Panc1 (cell line): ENCODE results near the gene PPM1N. TPM values are rescaled to one million over a fixed set of nuclear protein-coding genes. Genes with fewer than 3 reads are reported as not detected.

Experiments used
- ATAC-seq: fragments of 200-7000 bp; cut with Tn5 transposase; 2 replicates; pipeline ENCODE4 v1.9.1; 2020; ENCODE audit warnings: mild to moderate bottlenecking, moderate library complexity
- BruUV-seq: library from RNA; stranded (reverse); fragments of 400-500 nt; replicated peaks from 2 replicates; lab custom pipeline; 2021; lab: Mats Ljungman, UMichigan
- CTCF ChIA-PET: fragments of 300-600 bp; sonication (Branson Sonifier 250); formaldehyde crosslinking; loops from one replicate; lab custom pipeline; 2022; ENCODE audit warnings: antibody characterized with exemption; lab: Charles Lee
- POLR2A ChIA-PET: fragments of 300-600 bp; sonication (Branson Sonifier 250); formaldehyde crosslinking; loops from one replicate; lab custom pipeline; 2022; ENCODE audit warnings: antibody characterized with exemption; lab: Charles Lee
- DNase-seq: peaks from one replicate; pipeline ENCODE4 v3.0.0-alpha.2; 2010; ENCODE audit warnings: low read depth, low spot score
- H3K27ac ChIP-seq: 2 replicates; pipeline ENCODE4 v1.5.1; 2011; ENCODE audit warnings: mild to moderate bottlenecking, low read length, inconsistent platforms
- H3K27me3 ChIP-seq: fragments of 200-500 bp; sonication (Bioruptor generic); 2 replicates; pipeline ENCODE4 v1.6.0; 2014; ENCODE audit warnings: low read length, inconsistent platforms; ENCODE audit not compliant: control insufficient read depth, insufficient read depth
- H3K36me3 ChIP-seq: fragments of 200-500 bp; sonication (Bioruptor generic); 2 replicates; pipeline ENCODE4 v1.5.1; 2014; ENCODE audit warnings: inconsistent platforms, mild to moderate bottlenecking, low read length, moderate library complexity; ENCODE audit not compliant: control insufficient read depth, insufficient read depth
- H3K4me1 ChIP-seq: 2 replicates; pipeline ENCODE4 v1.5.1; 2011; ENCODE audit warnings: inconsistent platforms, mild to moderate bottlenecking, low read length, moderate library complexity; ENCODE audit not compliant: control insufficient read depth, insufficient read depth
- H3K4me3 ChIP-seq, 2 experiments: 2 replicates each; pipeline ENCODE4 v1.5.1; 2011 to 2012; ENCODE audit warnings: low read depth in 2 of 2, low read length in 2 of 2, mild to moderate bottlenecking in 2 of 2, inconsistent platforms in 1 of 2, moderate library complexity in 1 of 2
- H3K9me3 ChIP-seq: fragments of 200-500 bp; sonication (Bioruptor generic); 2 replicates; pipeline ENCODE4 v1.5.1; 2014; ENCODE audit warnings: low read depth, mild to moderate bottlenecking, inconsistent platforms, low read length, moderate library complexity; ENCODE audit not compliant: control insufficient read depth, insufficient read depth
- CTCF ChIP-seq: fragments of 450-650 bp; IDR thresholded peaks from 2 replicates; pipeline ENCODE4 v1.5.1; 2017; ENCODE audit warnings: mild to moderate bottlenecking
- POLR2AphosphoS5 ChIP-seq: IDR thresholded peaks from 2 replicates; pipeline ENCODE4 v1.6.1; 2012; ENCODE audit warnings: mild to moderate bottlenecking, low read depth, low read length, moderate library complexity
- REST ChIP-seq, 2 experiments: IDR thresholded peaks; 2 replicates each; pipeline ENCODE4 v1.6.1; 2011 to 2012; ENCODE audit warnings: low read depth in 2 of 2, control low read depth in 1 of 2, low read length in 1 of 2, mild to moderate bottlenecking in 1 of 2, moderate library complexity in 1 of 2; ENCODE audit not compliant: insufficient read depth in 1 of 2
- SIN3A ChIP-seq: IDR thresholded peaks from 2 replicates; pipeline ENCODE4 v1.6.1; 2012; ENCODE audit warnings: low read depth, mild to moderate bottlenecking, low read length, moderate library complexity, borderline replicate concordance; ENCODE audit not compliant: insufficient read depth
- TCF7L2 ChIP-seq: IDR thresholded peaks from 2 replicates; pipeline ENCODE4 v1.6.1; 2011; ENCODE audit warnings: mild to moderate bottlenecking, low read depth, low read length, inconsistent platforms
- in situ Hi-C: cut with HindIII; loops from 2 replicates; pipeline ENCODE4 v1.10.0; 2016; ENCODE audit warnings: low sequenced_read_pairs, low pct_unique_long_range_greater_than_20kb
- intact Hi-C: fragments of 100-400 bp; cut with micrococcal nuclease; formaldehyde crosslinking; loops from one replicate; pipeline ENCODE4 v1.10.0; 2022; ENCODE audit not compliant: unreplicated experiment
- total RNA-seq: library from RNA; stranded (reverse); gene quantifications from one replicate; pipeline ENCODE4 v1.2.1, GENCODE V29; 2021; ENCODE audit not compliant: unreplicated experiment

PPM1N gene
- total RNA-seq, 1 experiment from 2014 or later: 3.3 TPM

- CTCF ChIA-PET: no interaction called here
- no TSS peak for BruUV-seq
- H3K36me3 ChIP-seq: no peaks in the 10 kb centered on the region
- H3K27ac ChIP-seq: no peak overlapping the region
- H3K4me3 ChIP-seq: no peak overlapping the region
- H3K9me3 ChIP-seq: no peaks in the 10 kb centered on the region
- H3K4me1 ChIP-seq: no peaks in the 10 kb centered on the region
- TF ChIP-seq CTCF (no peak), SIN3A (no peak), POLR2AphosphoS5 (no peak), REST (IDR thresholded peaks at IDR 0.05; ENCODE audit: insufficient read depth in 1 of 2, low read depth in 2 of 2, low read length in 1 of 2) (no peak)
- DNase-seq (no peak), ATAC-seq (no peak)
- intact Hi-C loops (no loop called here), in situ Hi-C loops (no loop called here)
- POLR2A ChIA-PET: no interaction called here
- H3K27me3 ChIP-seq: no peaks in the 10 kb centered on the region
Measured at GRCh38 chr19:45547211-45547770, 49.0 kb downstream of the PPM1N start.

GRCh38 chr19:45547965-45548609, 49.8 kb downstream of the PPM1N start:
- in situ Hi-C loops (no loop called here), intact Hi-C loops (no loop called here)
- ChIA-PET CTCF (interaction anchor here (0.6 kb wide), 1 partner anchor 53 kb away, joined by 3 read pairs; no protein-coding TSS in a partner anchor), POLR2A (no interaction called here)
- TF ChIP-seq SIN3A (no peak), POLR2AphosphoS5 (no peak), CTCF (no peak), REST (IDR thresholded peaks at IDR 0.05; ENCODE audit: insufficient read depth in 1 of 2, low read depth in 2 of 2, low read length in 1 of 2) (no peak), TCF7L2 (no peak)
- no peaks in the 10 kb centered on the region for H3K9me3 ChIP-seq
- no peaks in the 10 kb centered on the region for H3K4me1 ChIP-seq
- no peaks in the 10 kb centered on the region for H3K27me3 ChIP-seq
- no peak overlapping the region for H3K27ac ChIP-seq
- H3K36me3 ChIP-seq: no peaks in the 10 kb centered on the region
- BruUV-seq: no TSS peak
- DNase-seq (no peak), ATAC-seq (peak; percentile 87)
- no peak overlapping the region for H3K4me3 ChIP-seq
